ENCODE measurements around the gene MRPL24.

Gene MRPL24

GRCh38 chr1:156744786-156745419 lies 4.0 kb upstream of the MRPL24 start:
- H3K9ac ChIP-seq (ENCODE audit: low read length) = peak overlapping the region; percentile 82
- H2AK5ac ChIP-seq (ENCODE audit: low read length) = no peak overlapping the region
- no peak overlapping the region for H2BK120ac ChIP-seq (ENCODE audit: low read depth, low read length)
- H3K18ac ChIP-seq (ENCODE audit: low read length) = no peak overlapping the region
- H3K4ac ChIP-seq (ENCODE audit: low read depth, low read length) = no peak overlapping the region
- H3K4me3 ChIP-seq (ENCODE audit: low read length) = no peak overlapping the region
- peaks cover 14% of the 10 kb centered on the region for H3K79me1 ChIP-seq (ENCODE audit: low read length)
- no peak overlapping the region for H4K5ac ChIP-seq (ENCODE audit: low read length)
- no peak overlapping the region for H3K23ac ChIP-seq (ENCODE audit: low read length)
- no peaks in the 10 kb centered on the region for H3K27me3 ChIP-seq (ENCODE audit: insufficient read depth, low read length, poor library complexity)
- whole genome bisulfite sequencing (ENCODE audit: extremely low coverage, insufficient coverage, low lambda C conversion rate) = no CpG with 5 or more reads among the region's 14 CpGs
- H3K27ac ChIP-seq (ENCODE audit: low read depth, low read length) = peak overlapping the region; percentile 22
- no peak overlapping the region for H2BK15ac ChIP-seq (replicated peaks; ENCODE audit: low read depth)
- no peak overlapping the region for H2BK5ac ChIP-seq (ENCODE audit: low read length)
- no peak for DNase-seq
- peak overlapping the region; percentile 62 for H3K56ac ChIP-seq (ENCODE audit: low read length)
- H3K4me2 ChIP-seq (ENCODE audit: low read length) = no peak overlapping the region
- peaks cover 7% of the 10 kb centered on the region for H3K36me3 ChIP-seq (ENCODE audit: control insufficient read depth, insufficient read depth, low read length)
- H3K4me1 ChIP-seq (ENCODE audit: control insufficient read depth, low read depth, low read length) = peaks cover 36% of the 10 kb centered on the region
- H4K8ac ChIP-seq (ENCODE audit: low read depth, low read length) = no peak overlapping the region
- peaks cover 51% of the 10 kb centered on the region for H3K79me2 ChIP-seq (ENCODE audit: control insufficient read depth, insufficient read depth, low read length)

- H3K9ac ChIP-seq (ENCODE audit: low read length) = peak overlapping the region; percentile 82
- no CpG with 5 or more reads among the region's 12 CpGs for WGBS (ENCODE audit: extremely low coverage, insufficient coverage, low lambda C conversion rate)
- peak overlapping the region; percentile 62 for H3K56ac ChIP-seq (ENCODE audit: low read length)
- H4K5ac ChIP-seq (ENCODE audit: low read length) = no peak overlapping the region
- no peak overlapping the region for H3K23ac ChIP-seq (ENCODE audit: low read length)
- H3K4me2 ChIP-seq (ENCODE audit: low read length) = no peak overlapping the region
- H3K27me3 ChIP-seq (ENCODE audit: insufficient read depth, low read length, poor library complexity) = no peaks in the 10 kb centered on the region
- H3K79me1 ChIP-seq (ENCODE audit: low read length) = peaks cover 14% of the 10 kb centered on the region
- H3K36me3 ChIP-seq (ENCODE audit: control insufficient read depth, insufficient read depth, low read length) = peaks cover 5% of the 10 kb centered on the region
- H3K4ac ChIP-seq (ENCODE audit: low read depth, low read length) = no peak overlapping the region
- no peak overlapping the region for H2BK15ac ChIP-seq (replicated peaks; ENCODE audit: low read depth)
- no peak overlapping the region for H2AK5ac ChIP-seq (ENCODE audit: low read length)
- no peak overlapping the region for H3K4me3 ChIP-seq (ENCODE audit: low read length)
- no peak overlapping the region for H4K8ac ChIP-seq (ENCODE audit: low read depth, low read length)
- H3K4me1 ChIP-seq (ENCODE audit: control insufficient read depth, low read depth, low read length) = peaks cover 31% of the 10 kb centered on the region
- no peak overlapping the region for H3K27ac ChIP-seq (ENCODE audit: low read depth, low read length)
- no peak overlapping the region for H3K18ac ChIP-seq (ENCODE audit: low read length)
- peaks cover 45% of the 10 kb centered on the region for H3K79me2 ChIP-seq (ENCODE audit: control insufficient read depth, insufficient read depth, low read length)
- no peak overlapping the region for H2BK5ac ChIP-seq (ENCODE audit: low read length)
- DNase-seq = no peak
- H2BK120ac ChIP-seq (ENCODE audit: low read depth, low read length) = no peak overlapping the region
Measured at GRCh38 chr1:156744344-156744743, 3.5 kb upstream of the MRPL24 start.

- WGBS (ENCODE audit: extremely low coverage, insufficient coverage, low lambda C conversion rate) = no CpG with 5 or more reads among the region's 14 CpGs
- Histone ChIP-seq H3K79me2 (ENCODE audit: control insufficient read depth, insufficient read depth, low read length) (peaks cover 38% of the 10 kb centered on the region), H3K4me2 (ENCODE audit: low read length) (no peak overlapping the region), H4K5ac (ENCODE audit: low read length) (no peak overlapping the region), H3K56ac (ENCODE audit: low read length) (no peak overlapping the region), H3K23ac (ENCODE audit: low read length) (no peak overlapping the region), H4K8ac (ENCODE audit: low read depth, low read length) (no peak overlapping the region), H3K36me3 (ENCODE audit: control insufficient read depth, insufficient read depth, low read length) (peaks cover 5% of the 10 kb centered on the region), H3K18ac (ENCODE audit: low read length) (no peak overlapping the region), H2AK5ac (ENCODE audit: low read length) (no peak overlapping the region), H3K27ac (ENCODE audit: low read depth, low read length) (no peak overlapping the region), H3K27me3 (ENCODE audit: insufficient read depth, low read length, poor library complexity) (no peaks in the 10 kb centered on the region), H3K4ac (ENCODE audit: low read depth, low read length) (no peak overlapping the region), H3K79me1 (ENCODE audit: low read length) (peaks cover 14% of the 10 kb centered on the region), H2BK5ac (ENCODE audit: low read length) (no peak overlapping the region), H2BK120ac (ENCODE audit: low read depth, low read length) (no peak overlapping the region), H3K4me1 (ENCODE audit: control insufficient read depth, low read depth, low read length) (peaks cover 23% of the 10 kb centered on the region), H2BK15ac (replicated peaks; ENCODE audit: low read depth) (no peak overlapping the region), H3K4me3 (ENCODE audit: low read length) (no peak overlapping the region), H3K9ac (ENCODE audit: low read length) (no peak overlapping the region)
- DNase-seq = no peak
Measured at GRCh38 chr1:156743367-156744302, 2.7 kb upstream of the MRPL24 start.

GRCh38 chr1:156742801-156743200 lies 1.9 kb upstream of the MRPL24 start:
- Histone ChIP-seq H3K27me3 (ENCODE audit: insufficient read depth, low read length, poor library complexity) (no peaks in the 10 kb centered on the region), H3K56ac (ENCODE audit: low read length) (no peak overlapping the region), H3K4ac (ENCODE audit: low read depth, low read length) (no peak overlapping the region), H3K4me3 (ENCODE audit: low read length) (no peak overlapping the region), H4K8ac (ENCODE audit: low read depth, low read length) (no peak overlapping the region), H2BK5ac (ENCODE audit: low read length) (no peak overlapping the region), H3K23ac (ENCODE audit: low read length) (no peak overlapping the region), H2AK5ac (ENCODE audit: low read length) (no peak overlapping the region), H2BK120ac (ENCODE audit: low read depth, low read length) (no peak overlapping the region), H3K9ac (ENCODE audit: low read length) (no peak overlapping the region), H3K4me1 (ENCODE audit: control insufficient read depth, low read depth, low read length) (peaks cover 16% of the 10 kb centered on the region), H4K5ac (ENCODE audit: low read length) (no peak overlapping the region), H3K4me2 (ENCODE audit: low read length) (no peak overlapping the region), H3K36me3 (ENCODE audit: control insufficient read depth, insufficient read depth, low read length) (peaks cover 5% of the 10 kb centered on the region), H3K18ac (ENCODE audit: low read length) (no peak overlapping the region), H3K79me2 (ENCODE audit: control insufficient read depth, insufficient read depth, low read length) (peaks cover 30% of the 10 kb centered on the region), H3K27ac (ENCODE audit: low read depth, low read length) (no peak overlapping the region), H2BK15ac (replicated peaks; ENCODE audit: low read depth) (no peak overlapping the region), H3K79me1 (ENCODE audit: low read length) (peaks cover 14% of the 10 kb centered on the region)
- no peak for DNase-seq
- no CpG with 5 or more reads among the region's 4 CpGs for WGBS (ENCODE audit: extremely low coverage, insufficient coverage, low lambda C conversion rate)

- peaks cover 24% of the 10 kb centered on the region for H3K79me2 ChIP-seq (ENCODE audit: control insufficient read depth, insufficient read depth, low read length)
- no peak overlapping the region for H2BK120ac ChIP-seq (ENCODE audit: low read depth, low read length)
- peaks cover 14% of the 10 kb centered on the region for H3K79me1 ChIP-seq (ENCODE audit: low read length)
- no peak overlapping the region for H3K4ac ChIP-seq (ENCODE audit: low read depth, low read length)
- no peak overlapping the region for H4K8ac ChIP-seq (ENCODE audit: low read depth, low read length)
- DNase-seq = no peak
- H4K5ac ChIP-seq (ENCODE audit: low read length) = no peak overlapping the region
- no peak overlapping the region for H3K18ac ChIP-seq (ENCODE audit: low read length)
- H3K27me3 ChIP-seq (ENCODE audit: insufficient read depth, low read length, poor library complexity) = no peaks in the 10 kb centered on the region
- peaks cover 16% of the 10 kb centered on the region for H3K4me1 ChIP-seq (ENCODE audit: control insufficient read depth, low read depth, low read length)
- H3K36me3 ChIP-seq (ENCODE audit: control insufficient read depth, insufficient read depth, low read length) = peaks cover 6% of the 10 kb centered on the region
- H2BK15ac ChIP-seq (replicated peaks; ENCODE audit: low read depth) = no peak overlapping the region
- H3K4me2 ChIP-seq (ENCODE audit: low read length) = no peak overlapping the region
- H3K56ac ChIP-seq (ENCODE audit: low read length) = peak overlapping the region; percentile 10
- no peak overlapping the region for H2AK5ac ChIP-seq (ENCODE audit: low read length)
- no peak overlapping the region for H3K4me3 ChIP-seq (ENCODE audit: low read length)
- WGBS (ENCODE audit: extremely low coverage, insufficient coverage, low lambda C conversion rate) = no CpG with 5 or more reads among the region's 3 CpGs
- H3K9ac ChIP-seq (ENCODE audit: low read length) = peak overlapping the region; percentile 2
- no peak overlapping the region for H2BK5ac ChIP-seq (ENCODE audit: low read length)
- no peak overlapping the region for H3K27ac ChIP-seq (ENCODE audit: low read depth, low read length)
- no peak overlapping the region for H3K23ac ChIP-seq (ENCODE audit: low read length)
Measured at GRCh38 chr1:156742017-156742416, 1.1 kb upstream of the MRPL24 start.

Measured in mesendoderm (in vitro differentiated cells).